ENCODE measurements around the gene CCDC57.
A peak's percentile ranks its signal among the peaks of the same experiment; 100 is the strongest.

Gene CCDC57

GRCh38 chr17:82202981-82203380 is 9.7 kb downstream of the CCDC57 start:
- no peak for TF ChIP-seq CTCF (conservative IDR thresholded peaks at IDR 0.05; ENCODE audit: low read depth)
- DNase-seq (ENCODE audit: low spot score), result no peak
- H3K27ac ChIP-seq, result 0 out of 2 replicates have a peak overlapping the region, but pooled peaks have one; percentile 14
- POLR2A ChIA-PET (ENCODE audit: low non-redundant PET), result no interaction called here
- CTCF ChIA-PET, result interaction anchor here (0.6 kb wide), 1 partner anchor 106 kb away, joined by 4 read pairs; no protein-coding TSS in a partner anchor

- POLR2A ChIA-PET (ENCODE audit: low non-redundant PET), result interaction anchor here (0.9 kb wide), 1 partner anchor 34 kb away, joined by 3 read pairs; no protein-coding TSS in a partner anchor
- peak overlapping the region; percentile 14 for H3K27ac ChIP-seq
- DNase-seq (ENCODE audit: low spot score), result no peak
- CTCF ChIA-PET, result no interaction called here
- no peak for TF ChIP-seq CTCF (conservative IDR thresholded peaks at IDR 0.05; ENCODE audit: low read depth)
Observed at GRCh38 chr17:82201498-82201910, 11.1 kb downstream of the CCDC57 start.

GRCh38 chr17:82200743-82201497 is 11.7 kb downstream of the CCDC57 start:
- no peak for TF ChIP-seq CTCF (conservative IDR thresholded peaks at IDR 0.05; ENCODE audit: low read depth)
- no peak for DNase-seq (ENCODE audit: low spot score)
- peak overlapping the region; percentile 14 for H3K27ac ChIP-seq
- POLR2A ChIA-PET (ENCODE audit: low non-redundant PET), result interaction anchor here (0.6 to 0.9 kb wide), 2 partner anchors 34 to 97 kb away, joined by 3 read pairs; no protein-coding TSS in a partner anchor
- CTCF ChIA-PET, result no interaction called here

DNA sequence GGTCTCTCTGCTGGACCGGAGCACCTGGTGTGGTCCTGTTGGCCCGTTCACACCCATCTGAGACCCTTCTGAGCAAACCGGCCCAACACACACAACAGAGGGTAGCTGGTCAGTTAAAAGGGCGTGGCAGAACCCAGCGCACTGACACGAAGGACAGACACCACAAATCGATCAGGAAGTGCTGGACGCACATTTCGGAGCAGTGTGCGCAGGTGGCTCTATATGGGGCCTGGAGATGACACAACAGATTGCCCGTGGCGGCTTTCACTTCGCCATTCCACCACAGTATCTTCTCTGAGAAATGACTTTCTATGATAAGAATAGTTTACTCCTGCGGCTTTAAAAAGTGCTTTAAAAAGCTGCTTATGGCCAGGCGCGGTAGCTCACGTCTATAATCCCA is 12.5 kb downstream of the CCDC57 start:
- POLR2A ChIA-PET (ENCODE audit: low non-redundant PET), result interaction anchor here (0.6 kb wide), 1 partner anchor 97 kb away, joined by 3 read pairs; no protein-coding TSS in a partner anchor
- peak overlapping the region; percentile 4; the same call in 1 of the 2 replicates for H3K27ac ChIP-seq
- CTCF ChIA-PET, result interaction anchor here (0.6 kb wide), 1 partner anchor 121 kb away, joined by 3 read pairs; no protein-coding TSS in a partner anchor
- no peak for TF ChIP-seq CTCF (conservative IDR thresholded peaks at IDR 0.05; ENCODE audit: low read depth)
- DNase-seq (ENCODE audit: low spot score), result no peak

DNA sequence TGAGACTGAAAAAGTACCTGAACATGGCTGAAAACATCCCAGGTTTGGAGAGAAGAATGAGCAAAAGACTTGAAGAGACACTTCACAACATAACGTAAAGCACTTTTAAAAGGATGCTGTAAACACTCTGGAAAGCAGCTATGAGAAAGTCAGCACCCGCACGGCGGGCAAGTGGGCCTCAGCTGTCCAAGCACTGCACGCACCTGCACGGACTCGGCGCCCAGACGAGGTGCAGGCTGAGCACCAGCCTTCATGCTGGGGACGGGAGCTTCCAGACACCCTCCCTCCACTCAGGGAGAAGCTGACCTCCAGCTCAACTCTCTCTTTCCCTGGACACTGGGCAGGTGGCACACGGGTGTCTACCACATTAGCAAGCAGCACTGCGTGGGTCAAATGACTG is 13.1 kb downstream of the CCDC57 start:
- POLR2A ChIA-PET (ENCODE audit: low non-redundant PET), result no interaction called here
- no peak for TF ChIP-seq CTCF (conservative IDR thresholded peaks at IDR 0.05; ENCODE audit: low read depth)
- CTCF ChIA-PET, result interaction anchor here (0.6 kb wide), 1 partner anchor 580 kb away, joined by 3 read pairs; no protein-coding TSS in a partner anchor
- no peak overlapping the region; the same call in 1 of the 2 replicates for H3K27ac ChIP-seq
- DNase-seq (ENCODE audit: low spot score), result no peak

- CTCF ChIA-PET, result interaction anchor here (0.6 kb wide), 1 partner anchor 9 kb away, joined by 3 read pairs; no protein-coding TSS in a partner anchor
- no peak for TF ChIP-seq CTCF (conservative IDR thresholded peaks at IDR 0.05; ENCODE audit: low read depth)
- H3K27ac ChIP-seq, result no peak overlapping the region
- POLR2A ChIA-PET (ENCODE audit: low non-redundant PET), result no interaction called here
- DNase-seq (ENCODE audit: low spot score), result no peak
Observed at GRCh38 chr17:82198092-82198491, 14.6 kb downstream of the CCDC57 start.
